Stimulated activated CD8-positive, alpha-beta memory T cell treated with anti-CD3 and anti-CD28 coated beads, Interleukin-7, amount 100 ng/mL, for 48 hours (primary cell): ENCODE data around the gene HLA-DQA2.
"Not testable (repeated sequence)": the region's sequence is repeated elsewhere in the genome, so short reads cannot be mapped to it uniquely, and the experiment has no call there.

Source experiments
- DNase-seq, 2 donors: peaks; one replicate each; pipeline ENCODE4 v3.0.0-alpha.2; 2020; ENCODE audit warnings: low read depth in 1 of 2; ENCODE audit errors: extremely low read depth in 1 of 2

The HLA-DQA2 gene

DNA sequence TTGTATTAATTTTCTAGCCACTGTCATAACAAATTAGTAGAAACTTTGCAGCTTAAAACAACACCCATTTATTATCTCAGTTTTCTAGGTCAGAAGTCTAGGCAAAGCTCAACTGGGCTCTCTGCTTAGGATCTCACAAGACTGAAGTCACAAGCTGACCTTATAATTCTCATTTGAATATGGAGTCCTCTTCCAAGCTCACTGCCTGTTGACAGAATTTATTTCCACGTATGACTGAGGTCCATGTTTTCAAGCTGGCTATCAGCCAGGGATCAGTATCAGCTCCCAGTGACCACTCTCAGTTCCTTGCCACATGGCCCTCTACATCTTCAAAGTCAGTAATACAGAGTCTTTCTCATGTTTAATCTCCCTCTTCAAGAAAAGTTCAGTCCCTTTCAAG lies 33.9 kb downstream of the HLA-DQA2 start:
- DNase-seq = no peak

DNA sequence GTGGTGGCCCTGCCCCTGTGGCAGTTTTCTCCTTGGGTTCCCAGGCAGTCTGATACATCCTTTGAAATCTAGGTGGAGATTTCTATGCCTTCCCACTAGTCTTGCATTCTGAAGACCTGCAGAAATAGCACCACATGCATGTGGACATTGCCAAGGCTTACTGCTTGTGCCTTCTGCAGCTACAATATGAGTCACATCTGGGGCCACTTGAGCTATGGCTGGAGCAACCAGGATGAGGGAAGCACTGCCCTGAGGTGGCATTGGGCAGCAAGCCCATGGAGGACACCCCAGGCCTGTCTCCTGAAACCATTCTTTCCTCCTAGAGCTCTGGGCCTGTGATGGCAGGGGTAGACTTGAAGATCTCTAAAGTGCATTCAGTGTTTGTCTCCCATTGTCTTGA lies 37.8 kb downstream of the HLA-DQA2 start:
- no peak for DNase-seq

DNA sequence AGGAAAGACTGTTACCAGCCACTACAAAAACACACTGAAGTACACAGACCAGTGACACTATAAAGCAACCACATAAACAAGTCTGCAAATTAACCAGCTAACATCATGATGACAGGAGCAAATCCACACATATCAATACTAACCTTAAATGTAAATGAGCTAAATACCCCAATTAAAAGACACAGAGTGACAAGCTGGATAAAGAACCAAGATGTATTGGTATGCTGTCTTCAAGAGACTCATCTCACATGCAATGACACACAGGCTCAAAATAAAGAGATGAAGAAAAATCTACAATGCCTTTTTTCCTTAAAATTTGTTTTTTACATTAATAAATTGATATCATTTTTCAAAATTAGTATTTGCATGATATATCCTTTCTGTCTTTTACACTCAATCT lies 41.7 kb downstream of the HLA-DQA2 start:
- DNase-seq = not testable (repeated sequence)

DNA sequence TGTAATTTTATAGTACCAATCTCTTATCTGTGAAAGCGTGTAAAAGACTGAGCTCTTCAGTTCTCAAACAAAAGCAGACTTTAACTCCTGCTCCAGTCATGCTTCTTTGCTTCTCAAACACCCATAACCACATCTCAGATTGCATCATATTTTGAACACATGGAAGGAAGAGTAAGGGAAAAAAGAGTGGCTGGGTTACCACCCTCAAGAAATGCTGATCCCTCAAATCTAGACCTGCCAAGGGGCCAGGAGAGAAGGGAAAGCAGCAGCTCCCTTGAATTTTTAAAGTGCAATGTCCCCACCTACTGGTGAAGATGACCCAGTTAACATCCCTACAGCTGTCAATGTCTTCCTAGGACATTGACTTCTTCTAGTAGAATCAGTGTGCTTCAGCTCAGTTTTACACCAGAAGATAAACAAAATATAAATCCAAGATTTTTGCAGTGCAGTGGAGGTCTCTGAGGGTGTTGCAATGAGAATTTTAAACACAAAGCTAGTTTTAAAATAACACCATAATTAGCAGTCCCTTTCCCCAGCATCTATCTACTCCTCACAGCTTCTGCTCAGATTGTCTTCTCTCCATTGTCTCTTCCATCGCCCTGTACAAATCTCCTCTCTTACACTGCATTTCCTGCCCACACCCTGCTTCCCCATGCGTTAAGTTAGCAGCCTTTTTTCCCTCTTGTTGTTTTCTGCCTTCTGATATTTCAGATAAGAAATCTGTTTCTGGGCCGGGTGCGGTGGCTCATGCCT lies 44.8 kb downstream of the HLA-DQA2 start:
- no peak for DNase-seq

DNA sequence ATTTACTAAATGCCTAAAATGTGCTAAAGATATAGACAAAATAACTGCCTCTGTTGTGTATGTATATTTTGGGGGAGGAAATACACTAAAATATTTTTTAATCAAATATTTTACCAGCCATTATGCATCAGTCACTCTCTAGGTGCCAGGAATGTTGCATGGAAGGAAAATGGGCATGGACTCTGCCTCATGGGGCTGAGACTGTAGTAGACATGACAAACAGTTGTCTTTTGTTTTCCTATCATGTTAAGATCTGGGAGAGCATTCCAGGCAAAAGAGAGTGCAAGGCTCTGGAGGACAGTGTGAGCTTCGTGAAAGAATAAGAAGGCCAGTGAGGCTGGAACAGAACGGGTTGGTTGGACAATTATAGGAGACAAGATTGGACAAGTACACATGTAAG lies 49.1 kb downstream of the HLA-DQA2 start:
- no peak for DNase-seq

DNA sequence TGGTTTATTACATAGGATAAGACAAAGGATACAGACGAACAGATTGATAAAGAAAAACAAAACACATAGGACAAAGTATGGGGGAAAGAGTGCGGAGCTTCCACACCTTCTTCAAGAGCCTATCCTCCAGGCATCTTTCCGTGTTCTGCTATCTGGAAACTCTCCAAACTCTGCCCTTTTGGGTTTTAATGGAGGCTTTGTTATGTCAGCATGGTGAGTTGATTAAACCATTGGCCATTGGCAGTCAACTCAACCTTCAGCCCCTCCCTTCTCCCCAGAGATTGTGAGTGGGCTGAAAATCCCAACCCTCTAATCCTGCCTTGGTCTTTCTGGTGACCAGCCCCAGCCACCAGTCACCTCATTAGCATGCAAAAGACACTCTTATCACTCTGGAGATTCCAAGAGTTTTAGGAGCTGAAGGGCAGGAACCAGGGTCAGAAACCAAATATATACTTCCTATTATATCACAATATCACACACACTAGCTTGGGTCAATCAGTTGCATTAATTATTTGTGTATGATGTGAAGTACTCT lies 51.8 kb downstream of the HLA-DQA2 start:
- DNase-seq = no peak

DNA sequence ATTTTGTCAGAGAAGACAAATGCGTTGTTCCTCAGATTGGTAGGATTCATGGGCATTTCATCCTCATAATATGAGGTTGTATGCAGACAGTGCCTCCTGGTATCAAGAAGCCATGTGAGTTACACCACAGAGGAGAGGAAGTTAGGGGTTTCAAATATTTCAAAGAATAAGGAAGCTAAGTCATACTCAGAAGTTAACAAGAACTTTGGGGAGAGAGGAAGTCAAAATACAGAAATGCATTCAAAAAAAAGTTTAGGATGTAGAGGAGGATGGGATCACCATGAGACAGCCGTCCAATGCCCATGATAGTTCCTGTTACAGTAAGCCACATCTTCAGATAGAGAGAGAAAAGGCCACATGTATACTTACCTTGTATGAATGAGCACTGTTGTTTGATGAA lies 53.3 kb downstream of the HLA-DQA2 start:
- DNase-seq = no peak
